ENCODE results near the gene NTPCR.

GRCh38 chr1:232942413-232943294 lies 7.8 kb upstream of the NTPCR start:
- TF ChIP-seq CTCF (conservative IDR thresholded peaks at IDR 0.05) (no peak), ZFX (IDR thresholded peaks at IDR 0.05) (no peak)

Measured in C4-2B (cell line).